Hepatocyte (in vitro differentiated cells): Measurements from ENCODE around the gene PITPNB.

ENCODE experiments used
- CTCF ChIP-seq: fragments of 200-600 bp; sonication (generic); IDR thresholded peaks from 2 replicates; pipeline ENCODE4 v1.5.1; 2016; ENCODE audit warnings: antibody characterized with exemption, mild to moderate bottlenecking; ENCODE audit not compliant: poor library complexity
- EZH2 ChIP-seq: fragments of 200-600 bp; sonication (generic); IDR thresholded peaks from 2 replicates; pipeline ENCODE4 v1.6.1; 2016; ENCODE audit warnings: antibody characterized with exemption, mild to moderate bottlenecking, borderline replicate concordance
- EZH2phosphoT487 ChIP-seq: fragments of 200-600 bp; sonication (generic); IDR thresholded peaks from one replicate; pipeline ENCODE4 v1.6.1; 2018; ENCODE audit warnings: antibody characterized with exemption, mild to moderate bottlenecking, low read depth, moderate library complexity; ENCODE audit not compliant: unreplicated experiment, severe bottlenecking

- TF ChIP-seq CTCF (no peak), EZH2 (no peak), EZH2phosphoT487 (no peak)
Observed at GRCh38 chr22:27810609-27811151, 108.4 kb downstream of the PITPNB start.
